Amniotic stem cell (primary cell): Measurements from ENCODE around the gene SMKR1.
"Not testable (repeated sequence)": the region's sequence is repeated elsewhere in the genome, so short reads cannot be mapped to it uniquely, and the experiment has no call there.

Experiments used
- DNase-seq: peaks from one replicate; lab custom pipeline; 2025; lab: John Stamatoyannopoulos, UW

The SMKR1 gene

GRCh38 chr7:129529643-129530042, 27.3 kb downstream of the SMKR1 start:
- no peak for DNase-seq

GRCh38 chr7:129530795-129531391, 28.6 kb downstream of the SMKR1 start:
- no peak for DNase-seq

- DNase-seq, result no peak
These were observed 29.4 kb downstream of the SMKR1 start for GRCh38 chr7:129531721-129532120.

- no peak for DNase-seq
These were observed 30.0 kb downstream of the SMKR1 start for GRCh38 chr7:129532375-129532774.

GRCh38 chr7:129534558-129535274, 32.4 kb downstream of the SMKR1 start:
- DNase-seq, result not testable (repeated sequence)

- no peak for DNase-seq
These were observed 33.6 kb downstream of the SMKR1 start for GRCh38 chr7:129535896-129536295.

- DNase-seq, result no peak
These were observed 34.0 kb downstream of the SMKR1 start for GRCh38 chr7:129536323-129536722.

GRCh38 chr7:129538790-129539189, 36.5 kb downstream of the SMKR1 start:
- no peak for DNase-seq

- DNase-seq, result no peak
These were observed 38.0 kb downstream of the SMKR1 start for GRCh38 chr7:129540340-129540739.

GRCh38 chr7:129544700-129545099, 42.4 kb downstream of the SMKR1 start:
- no peak for DNase-seq

- peak; percentile 63 for DNase-seq
These were observed 48.5 kb downstream of the SMKR1 start for GRCh38 chr7:129550693-129551360.

- no peak for DNase-seq
These were observed 51.6 kb downstream of the SMKR1 start for GRCh38 chr7:129553899-129554461.

- no peak for DNase-seq
These were observed 54.3 kb downstream of the SMKR1 start for GRCh38 chr7:129556607-129557133.

GRCh38 chr7:129557686-129558481, 55.6 kb downstream of the SMKR1 start:
- no peak for DNase-seq

GRCh38 chr7:129559564-129559963, 57.2 kb downstream of the SMKR1 start:
- DNase-seq, result no peak

GRCh38 chr7:129560831-129561230, 58.5 kb downstream of the SMKR1 start:
- no peak for DNase-seq

GRCh38 chr7:129561677-129562359, 59.5 kb downstream of the SMKR1 start:
- no peak for DNase-seq
